MM.1S (cell line): ENCODE data around the gene HIPK4.

Source experiments
- EZH2phosphoT487 ChIP-seq: fragments of 300-600 bp; sonication (generic); IDR thresholded peaks from 2 replicates; pipeline ENCODE4 v1.6.1; 2018; ENCODE audit warnings: antibody characterized with exemption, low read length
- TF ChIP-seq, protein P1 (sequence below): fragments of 300-600 bp; sonication (generic); IDR thresholded peaks from 2 replicates; pipeline ENCODE4 v1.5.1; 2016; ENCODE audit warnings: antibody characterized with exemption, low read length, mixed read lengths

GRCh38 chr19:40365010-40365409, 25.0 kb downstream of the HIPK4 start:
- TF ChIP-seq, protein P1, sequence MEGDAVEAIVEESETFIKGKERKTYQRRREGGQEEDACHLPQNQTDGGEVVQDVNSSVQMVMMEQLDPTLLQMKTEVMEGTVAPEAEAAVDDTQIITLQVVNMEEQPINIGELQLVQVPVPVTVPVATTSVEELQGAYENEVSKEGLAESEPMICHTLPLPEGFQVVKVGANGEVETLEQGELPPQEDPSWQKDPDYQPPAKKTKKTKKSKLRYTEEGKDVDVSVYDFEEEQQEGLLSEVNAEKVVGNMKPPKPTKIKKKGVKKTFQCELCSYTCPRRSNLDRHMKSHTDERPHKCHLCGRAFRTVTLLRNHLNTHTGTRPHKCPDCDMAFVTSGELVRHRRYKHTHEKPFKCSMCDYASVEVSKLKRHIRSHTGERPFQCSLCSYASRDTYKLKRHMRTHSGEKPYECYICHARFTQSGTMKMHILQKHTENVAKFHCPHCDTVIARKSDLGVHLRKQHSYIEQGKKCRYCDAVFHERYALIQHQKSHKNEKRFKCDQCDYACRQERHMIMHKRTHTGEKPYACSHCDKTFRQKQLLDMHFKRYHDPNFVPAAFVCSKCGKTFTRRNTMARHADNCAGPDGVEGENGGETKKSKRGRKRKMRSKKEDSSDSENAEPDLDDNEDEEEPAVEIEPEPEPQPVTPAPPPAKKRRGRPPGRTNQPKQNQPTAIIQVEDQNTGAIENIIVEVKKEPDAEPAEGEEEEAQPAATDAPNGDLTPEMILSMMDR: no peak
- TF ChIP-seq EZH2phosphoT487: no peak
